CD1c-positive myeloid dendritic cell (primary cell): ENCODE measurements around the gene DYNLL1.
"Not testable (repeated sequence)": the region's sequence is repeated elsewhere in the genome, so short reads cannot be mapped to it uniquely, and the experiment has no call there.

ENCODE experiments used
- DNase-seq: peaks from one replicate; pipeline ENCODE4 v3.0.0-alpha.2; 2016; ENCODE audit errors: extremely low spot score

Gene DYNLL1

GRCh38 chr12:120474616-120474960, 21.3 kb upstream of the DYNLL1 start:
- peak; percentile 93 for DNase-seq

- no peak for DNase-seq
Observed at GRCh38 chr12:120475643-120476042, 20.3 kb upstream of the DYNLL1 start.

- no peak for DNase-seq
Observed at GRCh38 chr12:120479458-120479857, 16.5 kb upstream of the DYNLL1 start.

- DNase-seq = no peak
Observed at GRCh38 chr12:120480211-120480610, 15.7 kb upstream of the DYNLL1 start.

- DNase-seq = no peak
Observed at GRCh38 chr12:120481022-120481767, 14.7 kb upstream of the DYNLL1 start.

- peak; percentile 55 for DNase-seq
Observed at GRCh38 chr12:120483621-120484020, 12.3 kb upstream of the DYNLL1 start.

- no peak for DNase-seq
Observed at GRCh38 chr12:120485961-120486881, 9.7 kb upstream of the DYNLL1 start.

GRCh38 chr12:120487552-120487951, 8.4 kb upstream of the DYNLL1 start:
- not testable (repeated sequence) for DNase-seq

GRCh38 chr12:120488057-120488640, 7.8 kb upstream of the DYNLL1 start:
- no peak for DNase-seq

- DNase-seq = no peak
Observed at GRCh38 chr12:120489018-120489417, 6.9 kb upstream of the DYNLL1 start.

- DNase-seq = no peak
Observed at GRCh38 chr12:120490325-120490724, 5.6 kb upstream of the DYNLL1 start.

GRCh38 chr12:120490833-120491512, 4.9 kb upstream of the DYNLL1 start:
- no peak for DNase-seq

- no peak for DNase-seq
Observed at GRCh38 chr12:120495186-120495730, 655 bp upstream of the DYNLL1 start.

GRCh38 chr12:120496413-120497340, 764 bp downstream of the DYNLL1 start:
- DNase-seq = peak; percentile 81

GRCh38 chr12:120497524-120498150, 1.7 kb downstream of the DYNLL1 start:
- no peak for DNase-seq

- DNase-seq = no peak
Observed at GRCh38 chr12:120498870-120499515, 3.1 kb downstream of the DYNLL1 start.

GRCh38 chr12:120500581-120500980, 4.7 kb downstream of the DYNLL1 start:
- DNase-seq = no peak

GRCh38 chr12:120504587-120504986, 8.7 kb downstream of the DYNLL1 start:
- no peak for DNase-seq

GRCh38 chr12:120508537-120508936, 12.6 kb downstream of the DYNLL1 start:
- no peak for DNase-seq

GRCh38 chr12:120514002-120514401, 18.1 kb downstream of the DYNLL1 start:
- no peak for DNase-seq
